Activated CD8-positive, alpha-beta T cell treated with anti-CD3 and anti-CD28 coated beads for 36 hours (primary cell): ENCODE results near the gene RNF220. TPM values are rescaled to one million over a fixed set of nuclear protein-coding genes. Genes with fewer than 3 reads are reported as not detected.

ENCODE experiments used
- ATAC-seq: fragments of 200-7000 bp; cut with Tn5 transposase; one replicate; pipeline ENCODE4 v1.10.0; 2021; ENCODE audit warnings: mild to moderate bottlenecking, moderate library complexity
- CTCF ChIA-PET: fragments of 350-600 bp; sonication (Branson Sonifier 250); formaldehyde crosslinking; loops from one replicate; lab custom pipeline; 2021; ENCODE audit warnings: antibody characterized with exemption; lab: Charles Lee
- POLR2A ChIA-PET: fragments of 350-600 bp; sonication (Branson Sonifier 250); formaldehyde crosslinking; loops from one replicate; lab custom pipeline; 2021; ENCODE audit warnings: antibody characterized with exemption; lab: Charles Lee
- DNase-seq: peaks from one replicate; pipeline ENCODE4 v3.0.0-alpha.2; 2020
- H3K27ac Mint-ChIP-seq: one replicate; pipeline ENCODE4 v1.8.0; 2021; ENCODE audit warnings: mild to moderate bottlenecking, mixed read lengths
- H3K27me3 Mint-ChIP-seq: one replicate; pipeline ENCODE4 v1.8.0; 2021; ENCODE audit warnings: mixed read lengths
- H3K36me3 Mint-ChIP-seq: one replicate; pipeline ENCODE4 v1.8.0; 2021; ENCODE audit warnings: low read depth, mixed read lengths
- H3K4me1 Mint-ChIP-seq: one replicate; pipeline ENCODE4 v1.8.0; 2021; ENCODE audit warnings: low read depth, mixed read lengths
- H3K4me3 Mint-ChIP-seq: one replicate; pipeline ENCODE4 v1.8.0; 2021; ENCODE audit warnings: mild to moderate bottlenecking, moderate library complexity, mixed read lengths
- H3K9me3 Mint-ChIP-seq: one replicate; pipeline ENCODE4 v1.8.0; 2021; ENCODE audit warnings: mixed read lengths
- CTCF ChIP-seq: fragments of 200-600 bp; IDR thresholded peaks from one replicate; pipeline ENCODE4 v1.8.0; 2022; ENCODE audit warnings: antibody characterized with exemption, mild to moderate bottlenecking
- intact Hi-C: fragments of 100-400 bp; cut with micrococcal nuclease; formaldehyde crosslinking; loops from one replicate; pipeline ENCODE4 v1.10.0; 2022
- total RNA-seq, 2 experiments: library from RNA; stranded (reverse); gene quantifications; one replicate each; pipeline ENCODE4 v1.2.3, GENCODE V29; 2021

Gene RNF220
- total RNA-seq, 2 experiments from 2014 or later: 71.9 to 79.1 TPM

- Mint-ChIP-seq H3K27ac (peak overlapping the region; percentile 32), H3K27me3 (no peaks in the 10 kb centered on the region), H3K9me3 (no peaks in the 10 kb centered on the region), H3K4me3 (no peak overlapping the region), H3K4me1 (peaks cover 2% of the 10 kb centered on the region), H3K36me3 (peaks cover 32% of the 10 kb centered on the region)
- no peak for ATAC-seq
- intact Hi-C loops: no loop called here
- ChIA-PET CTCF (interaction anchor here (1.2 to 16.6 kb wide), 4 partner anchors 10 to 36 kb away, joined by 3 to 156 read pairs (median 4); no protein-coding TSS in a partner anchor), POLR2A (interaction anchor here (0.6 to 6.4 kb wide), 4 partner anchors 10 to 185 kb away, joined by 3 to 71 read pairs (median 11); no protein-coding TSS in a partner anchor)
- no peak for DNase-seq
- no peak for TF ChIP-seq CTCF
Measured at GRCh38 chr1:44641126-44642102, 236.4 kb downstream of the RNF220 start.

- H3K4me1 Mint-ChIP-seq: peaks cover 2% of the 10 kb centered on the region
- intact Hi-C loops: no loop called here
- no peaks in the 10 kb centered on the region for H3K27me3 Mint-ChIP-seq
- H3K36me3 Mint-ChIP-seq: peaks cover 26% of the 10 kb centered on the region
- TF ChIP-seq CTCF: no peak
- H3K9me3 Mint-ChIP-seq: no peaks in the 10 kb centered on the region
- ChIA-PET CTCF (interaction anchor here (1.2 to 16.6 kb wide), 4 partner anchors 9 to 36 kb away, joined by 3 to 156 read pairs (median 4); no protein-coding TSS in a partner anchor), POLR2A (interaction anchor here (0.7 to 6.4 kb wide), 4 partner anchors 10 to 179 kb away, joined by 3 to 71 read pairs (median 12); no protein-coding TSS in a partner anchor)
- ATAC-seq: no peak
- H3K4me3 Mint-ChIP-seq: no peak overlapping the region
- H3K27ac Mint-ChIP-seq: peak overlapping the region; percentile 30
- no peak for DNase-seq
Measured at GRCh38 chr1:44642255-44642654, 237.2 kb downstream of the RNF220 start.

GRCh38 chr1:44642925-44643324 lies 237.9 kb downstream of the RNF220 start:
- H3K36me3 Mint-ChIP-seq: peaks cover 26% of the 10 kb centered on the region
- no peak overlapping the region for H3K4me3 Mint-ChIP-seq
- ChIA-PET CTCF (interaction anchor here (1.1 to 16.6 kb wide), 3 partner anchors 8 to 35 kb away, joined by 3 to 156 read pairs (median 3); no protein-coding TSS in a partner anchor), POLR2A (interaction anchor here (0.7 to 6.4 kb wide), 4 partner anchors 10 to 178 kb away, joined by 3 to 71 read pairs (median 12); no protein-coding TSS in a partner anchor)
- no peak for ATAC-seq
- H3K4me1 Mint-ChIP-seq: peaks cover 2% of the 10 kb centered on the region
- H3K27me3 Mint-ChIP-seq: no peaks in the 10 kb centered on the region
- no peak for DNase-seq
- TF ChIP-seq CTCF: no peak
- H3K27ac Mint-ChIP-seq: peak overlapping the region; percentile 68
- H3K9me3 Mint-ChIP-seq: no peaks in the 10 kb centered on the region
- intact Hi-C loops: no loop called here

- no peak for TF ChIP-seq CTCF
- intact Hi-C loops: no loop called here
- H3K36me3 Mint-ChIP-seq: peaks cover 26% of the 10 kb centered on the region
- DNase-seq (no peak), ATAC-seq (no peak)
- no peak overlapping the region for H3K4me3 Mint-ChIP-seq
- no peaks in the 10 kb centered on the region for H3K9me3 Mint-ChIP-seq
- H3K27me3 Mint-ChIP-seq: no peaks in the 10 kb centered on the region
- ChIA-PET POLR2A (interaction anchor here (6.4 kb wide), 1 partner anchor 13 kb away, joined by 71 read pairs; no protein-coding TSS in a partner anchor), CTCF (interaction anchor here (1.1 to 16.6 kb wide), 2 partner anchors 7 to 10 kb away, joined by 3 to 156 read pairs; no protein-coding TSS in a partner anchor)
- H3K4me1 Mint-ChIP-seq: peaks cover 2% of the 10 kb centered on the region
- no peak overlapping the region for H3K27ac Mint-ChIP-seq
Measured at GRCh38 chr1:44643721-44644334, 238.8 kb downstream of the RNF220 start.
